NT2/D1 (cell line): ENCODE data around the gene IRAK3.

Source experiments
- DNase-seq: peaks from one replicate; pipeline ENCODE4 v3.0.0-alpha.2; 2011; ENCODE audit warnings: low read depth, low spot score
- H3K27me3 ChIP-seq: 2 replicates; pipeline ENCODE4 v1.6.0; 2011; ENCODE audit warnings: mild to moderate bottlenecking; ENCODE audit not compliant: insufficient read length, insufficient read depth
- H3K36me3 ChIP-seq: 2 replicates; pipeline ENCODE4 v1.6.1; 2011; ENCODE audit warnings: mild to moderate bottlenecking, low read length, mixed read lengths; ENCODE audit not compliant: insufficient read depth, insufficient read length
- H3K4me1 ChIP-seq: 2 replicates; pipeline ENCODE4 v1.5.1; 2011; ENCODE audit not compliant: insufficient read depth, insufficient read length
- H3K4me3 ChIP-seq: 2 replicates; pipeline ENCODE4 v1.5.1; 2011; ENCODE audit warnings: low read depth; ENCODE audit not compliant: insufficient read length
- H3K9ac ChIP-seq: 2 replicates; pipeline ENCODE4 v1.6.0; 2011; ENCODE audit warnings: low read depth; ENCODE audit not compliant: insufficient read length
- H3K9me3 ChIP-seq: 2 replicates; pipeline ENCODE4 v1.5.1; 2011; ENCODE audit warnings: mild to moderate bottlenecking, low read length; ENCODE audit not compliant: insufficient read depth
- SUZ12 ChIP-seq: IDR thresholded peaks from 2 replicates; pipeline ENCODE4 v1.6.1; 2011; ENCODE audit not compliant: insufficient read length, insufficient read depth; ENCODE audit errors: extremely low read depth
- YY1 ChIP-seq: IDR thresholded peaks from 2 replicates; pipeline ENCODE4 v1.6.1; 2011; ENCODE audit not compliant: insufficient read length, insufficient read depth
- ZNF274 ChIP-seq: IDR thresholded peaks from 2 replicates; pipeline ENCODE4 v1.6.1; 2011; ENCODE audit warnings: mild to moderate bottlenecking, low read depth, low read length

The IRAK3 gene

GRCh38 chr12:66162701-66163100 lies 26.3 kb upstream of the IRAK3 start:
- no peak overlapping the region for H3K9ac ChIP-seq
- H3K27me3 ChIP-seq = no peaks in the 10 kb centered on the region
- no peak overlapping the region for H3K4me3 ChIP-seq
- H3K4me1 ChIP-seq = no peaks in the 10 kb centered on the region
- TF ChIP-seq ZNF274 (no peak), YY1 (no peak), SUZ12 (no peak)
- H3K36me3 ChIP-seq = peaks cover 29% of the 10 kb centered on the region
- DNase-seq = no peak
- peaks cover 30% of the 10 kb centered on the region for H3K9me3 ChIP-seq

GRCh38 chr12:66163289-66163688 lies 25.7 kb upstream of the IRAK3 start:
- no peak for TF ChIP-seq ZNF274
- TF ChIP-seq YY1 = no peak
- no peak for TF ChIP-seq SUZ12
- Histone ChIP-seq H3K36me3 (peaks cover 29% of the 10 kb centered on the region), H3K4me1 (no peaks in the 10 kb centered on the region), H3K27me3 (no peaks in the 10 kb centered on the region), H3K9me3 (peaks cover 30% of the 10 kb centered on the region), H3K4me3 (no peak overlapping the region), H3K9ac (no peak overlapping the region)
- no peak for DNase-seq

- peaks cover 30% of the 10 kb centered on the region for H3K9me3 ChIP-seq
- H3K9ac ChIP-seq = no peak overlapping the region
- TF ChIP-seq ZNF274 (no peak), YY1 (no peak), SUZ12 (no peak)
- H3K27me3 ChIP-seq = no peaks in the 10 kb centered on the region
- H3K36me3 ChIP-seq = peaks cover 22% of the 10 kb centered on the region
- no peaks in the 10 kb centered on the region for H3K4me1 ChIP-seq
- no peak overlapping the region for H3K4me3 ChIP-seq
- DNase-seq = no peak
Measured at GRCh38 chr12:66164349-66164821, 24.6 kb upstream of the IRAK3 start.

GRCh38 chr12:66165141-66165540 lies 23.9 kb upstream of the IRAK3 start:
- DNase-seq = no peak
- no peak overlapping the region for H3K4me3 ChIP-seq
- H3K36me3 ChIP-seq = peaks cover 14% of the 10 kb centered on the region
- TF ChIP-seq SUZ12 (no peak), ZNF274 (no peak), YY1 (no peak)
- no peaks in the 10 kb centered on the region for H3K27me3 ChIP-seq
- H3K4me1 ChIP-seq = no peaks in the 10 kb centered on the region
- H3K9me3 ChIP-seq = peaks cover 26% of the 10 kb centered on the region
- no peak overlapping the region for H3K9ac ChIP-seq

DNA sequence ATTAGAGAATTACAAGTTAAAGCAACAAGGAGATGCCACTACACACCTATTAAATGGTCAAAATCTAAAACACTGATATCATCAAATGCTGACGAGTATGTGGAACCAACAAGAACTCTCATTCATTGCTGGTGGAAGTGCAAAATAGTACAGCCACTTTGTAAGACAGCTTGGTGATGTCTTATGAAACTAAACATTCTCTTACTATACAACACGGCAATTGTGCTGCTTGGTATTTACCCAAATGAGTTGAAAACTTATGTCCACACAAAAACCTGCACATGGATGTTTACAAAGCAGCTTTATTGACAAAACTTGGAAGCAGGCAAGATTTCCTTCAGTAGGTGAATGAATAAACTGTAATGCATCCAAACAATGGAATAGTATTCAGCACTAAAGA lies 22.5 kb upstream of the IRAK3 start:
- DNase-seq = no peak
- Histone ChIP-seq H3K27me3 (no peaks in the 10 kb centered on the region), H3K9ac (no peak overlapping the region), H3K4me3 (no peak overlapping the region), H3K36me3 (peaks cover 8% of the 10 kb centered on the region), H3K9me3 (peaks cover 16% of the 10 kb centered on the region; the same call in 1 of the 2 replicates), H3K4me1 (no peaks in the 10 kb centered on the region)
- TF ChIP-seq YY1 (no peak), ZNF274 (no peak), SUZ12 (no peak)

DNA sequence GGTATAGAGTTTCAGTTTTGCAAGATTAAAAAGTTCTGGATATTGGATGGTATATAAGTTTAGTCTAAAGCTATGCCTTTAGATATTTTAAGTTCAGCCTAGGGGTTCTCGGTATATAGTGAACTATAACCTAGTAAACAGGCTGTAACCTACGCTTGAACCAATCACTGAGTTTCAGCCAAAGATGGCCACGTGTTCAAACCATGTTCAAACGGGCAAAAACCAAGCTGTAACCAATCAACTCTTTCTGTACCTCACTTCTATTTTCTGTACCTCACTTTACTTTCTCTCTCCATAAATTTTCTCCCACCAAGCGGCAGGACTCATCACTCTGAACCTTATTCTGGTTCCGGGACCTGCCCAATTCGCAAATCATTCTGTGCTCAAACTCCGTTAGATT lies 20.6 kb upstream of the IRAK3 start:
- Histone ChIP-seq H3K4me1 (no peaks in the 10 kb centered on the region), H3K27me3 (no peaks in the 10 kb centered on the region), H3K4me3 (peak overlapping the region; percentile 95), H3K9ac (no peak overlapping the region), H3K9me3 (peaks cover 21% of the 10 kb centered on the region; the same call in 1 of the 2 replicates), H3K36me3 (peaks cover 6% of the 10 kb centered on the region)
- TF ChIP-seq SUZ12 (no peak), ZNF274 (no peak)
- DNase-seq = no peak

DNA sequence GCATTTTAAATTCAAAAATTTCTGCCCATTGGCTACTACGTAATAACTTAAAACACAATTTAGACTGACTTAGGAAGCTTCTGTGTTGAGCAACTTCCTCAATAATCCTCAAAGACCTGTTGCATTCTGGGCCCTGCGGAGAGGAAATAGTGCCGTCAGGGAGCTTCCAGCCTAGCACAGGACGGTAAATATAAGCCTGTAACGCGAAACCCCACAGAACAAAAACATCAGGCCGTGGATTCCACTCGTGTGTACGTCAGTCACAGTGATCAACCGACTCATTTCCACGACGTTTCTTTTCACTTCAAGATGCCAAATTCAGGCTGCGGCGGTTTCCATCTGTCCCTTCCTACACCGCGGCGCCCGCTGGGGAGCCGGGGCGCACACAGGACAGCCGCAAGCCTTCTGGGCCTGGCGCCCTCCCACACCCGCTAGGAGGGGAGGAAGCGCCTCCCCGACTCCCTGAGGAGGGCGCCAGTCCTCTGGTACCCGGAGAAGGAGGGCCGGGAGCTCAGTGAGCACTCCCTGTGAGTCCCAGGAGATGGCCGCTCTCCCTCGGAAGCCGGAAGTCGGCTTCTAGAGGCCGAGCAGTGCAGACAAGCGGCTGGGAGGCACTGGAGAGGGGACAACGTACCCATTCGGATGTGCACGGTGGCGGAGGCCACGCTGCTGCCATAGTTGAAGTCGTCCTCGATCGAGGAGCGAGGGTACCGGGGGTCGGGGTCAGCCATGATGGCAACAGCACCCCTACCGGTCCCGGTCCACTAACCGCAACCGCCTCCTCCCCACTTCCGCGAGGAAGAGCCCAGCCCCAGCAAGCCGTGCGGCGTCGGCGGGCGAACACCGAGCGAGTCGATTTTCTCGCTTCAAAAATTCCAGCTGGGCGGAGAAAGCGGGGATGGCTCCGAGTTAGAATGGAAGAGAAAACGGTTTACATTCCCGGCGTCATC lies 19.5 kb upstream of the IRAK3 start, which contains the start of gene TMBIM4:
TMBIM4 (minus strand) TSS at position 776 of the 950 bp plus-strand sequence; CDS start at position 731, 45 bp downstream.
- Histone ChIP-seq H3K4me3 (peak within 1 kb of the TSS; percentile 95), H3K36me3 (peaks cover 4% of the 10 kb centered on the region), H3K9me3 (peaks cover 30% of the 10 kb centered on the region; the same call in 1 of the 2 replicates), H3K4me1 (no peaks in the 10 kb centered on the region), H3K27me3 (no peaks in the 10 kb centered on the region), H3K9ac (peak within 1 kb of the TSS; percentile 98)
- TF ChIP-seq SUZ12 = no peak
- no peak for TF ChIP-seq ZNF274
- TF ChIP-seq YY1 = peak; percentile 71
- DNase-seq = peak; percentile 91
